ENCODE measurements around the gene ILKAP. TPM values are rescaled to one million over a fixed set of nuclear protein-coding genes. Genes with fewer than 3 reads are reported as not detected.

The ILKAP gene
- total RNA-seq, 3 donors from 2014 or later: 31.4 to 43.9 (median 38.3) TPM

GRCh38 chr2:238154570-238154969 is 48.9 kb downstream of the ILKAP start:
- intact Hi-C loops (cut with DNase I; ENCODE audit: low total_unique reads): no loop called here
- TF ChIP-seq POLR2A (IDR thresholded peaks at IDR 0.05) (no peak), CTCF (IDR thresholded peaks at IDR 0.05) (no peak), POLR2AphosphoS5 (IDR thresholded peaks at IDR 0.05) (no peak)
- Histone ChIP-seq H3K4me3 (no peak overlapping the region), H3K27ac (no peak overlapping the region), H3K36me3 (no peaks in the 10 kb centered on the region), H3K4me1 (no peaks in the 10 kb centered on the region), H3K27me3 (peaks cover 0 to 4% of the 10 kb centered on the region in 2 donors), H3K9me3 (no peaks in the 10 kb centered on the region)
- no peak for DNase-seq (ENCODE audit: low spot score in 2 of 2)

- Histone ChIP-seq H3K4me1 (no peaks in the 10 kb centered on the region), H3K36me3 (no peaks in the 10 kb centered on the region), H3K27me3 (no peaks in the 10 kb centered on the region), H3K27ac (peak overlapping the region in 1 of 2 donors; percentile 22), H3K4me3 (no peak overlapping the region), H3K9me3 (no peaks in the 10 kb centered on the region)
- no peak for DNase-seq (ENCODE audit: low spot score in 2 of 2)
- TF ChIP-seq CTCF (IDR thresholded peaks at IDR 0.05): no peak
- intact Hi-C loops (cut with DNase I; ENCODE audit: low total_unique reads): no loop called here
Measured at GRCh38 chr2:238152771-238153688, 50.5 kb downstream of the ILKAP start.

- Histone ChIP-seq H3K4me3 (no peak overlapping the region), H3K27me3 (no peaks in the 10 kb centered on the region), H3K27ac (no peak overlapping the region), H3K36me3 (no peaks in the 10 kb centered on the region), H3K4me1 (no peaks in the 10 kb centered on the region), H3K9me3 (no peaks in the 10 kb centered on the region)
- DNase-seq (ENCODE audit: low spot score in 2 of 2): no peak
- intact Hi-C loops (cut with DNase I; ENCODE audit: low total_unique reads): no loop called here
- no peak for TF ChIP-seq POLR2AphosphoS5 (IDR thresholded peaks at IDR 0.05)
- no peak for TF ChIP-seq POLR2A (IDR thresholded peaks at IDR 0.05)
- TF ChIP-seq CTCF (IDR thresholded peaks at IDR 0.05): no peak
Measured at GRCh38 chr2:238151628-238152235, 51.8 kb downstream of the ILKAP start.

GRCh38 chr2:238151205-238151604 is 52.3 kb downstream of the ILKAP start:
- Histone ChIP-seq H3K4me1 (no peaks in the 10 kb centered on the region), H3K9me3 (no peaks in the 10 kb centered on the region), H3K4me3 (no peak overlapping the region), H3K27me3 (no peaks in the 10 kb centered on the region), H3K36me3 (no peaks in the 10 kb centered on the region), H3K27ac (no peak overlapping the region)
- no peak for TF ChIP-seq POLR2AphosphoS5 (IDR thresholded peaks at IDR 0.05)
- TF ChIP-seq POLR2A (IDR thresholded peaks at IDR 0.05): no peak
- no peak for TF ChIP-seq CTCF (IDR thresholded peaks at IDR 0.05)
- intact Hi-C loops (cut with DNase I; ENCODE audit: low total_unique reads): no loop called here
- no peak for DNase-seq (ENCODE audit: low spot score in 2 of 2)

- no peaks in the 10 kb centered on the region for H3K4me1 ChIP-seq
- intact Hi-C loops (cut with DNase I; ENCODE audit: low total_unique reads): no loop called here
- TF ChIP-seq POLR2A (IDR thresholded peaks at IDR 0.05) (no peak), POLR2AphosphoS5 (IDR thresholded peaks at IDR 0.05) (no peak), CTCF (IDR thresholded peaks at IDR 0.05) (no peak)
- H3K9me3 ChIP-seq: no peaks in the 10 kb centered on the region
- H3K4me3 ChIP-seq: no peak overlapping the region
- DNase-seq (ENCODE audit: low spot score in 2 of 2): no peak
- no peaks in the 10 kb centered on the region for H3K27me3 ChIP-seq
- no peak overlapping the region for H3K27ac ChIP-seq
- no peaks in the 10 kb centered on the region for H3K36me3 ChIP-seq
Measured at GRCh38 chr2:238150686-238151085, 52.8 kb downstream of the ILKAP start.
